IMR-90 (cell line): ENCODE data around the gene TOMM20. TPM values are rescaled to one million over a fixed set of nuclear protein-coding genes. Genes with fewer than 3 reads are reported as not detected.
A peak's percentile ranks its signal among the peaks of the same experiment; 100 is the strongest.

Experiments
- ATAC-seq: fragments of 200-7000 bp; cut with Tn5 transposase; 2 replicates; pipeline ENCODE4 v1.9.1; 2020; ENCODE audit warnings: low read depth, mild to moderate bottlenecking, moderate library complexity
- BruUV-seq: library from RNA; stranded (reverse); fragments of 400-500 nt; replicated peaks from 2 replicates; lab custom pipeline; 2021; lab: Mats Ljungman, UMichigan
- CTCF ChIA-PET: fragments of 300-600 bp; formaldehyde crosslinking; extraction: SDS; loops from one replicate; lab custom pipeline; 2021; ENCODE audit warnings: antibody characterized with exemption; lab: Yijun Ruan, JAX
- POLR2A ChIA-PET: fragments of 300-600 bp; sonication (Branson Sonifier 250); formaldehyde crosslinking; loops from one replicate; lab custom pipeline; 2022; ENCODE audit warnings: antibody characterized with exemption; ENCODE audit not compliant: unreplicated experiment; lab: Charles Lee
- DNase-seq: peaks from one replicate; pipeline ENCODE4 v3.0.0; 2013
- H2AFZ ChIP-seq: replicated peaks from 2 replicates; pipeline ENCODE3; 2013; ENCODE audit warnings: low read length, mild to moderate bottlenecking; ENCODE audit not compliant: poor library complexity
- H2AK5ac ChIP-seq: 2 replicates; pipeline ENCODE4 v1.6.1; 2013; ENCODE audit warnings: low read depth, low read length, inconsistent platforms
- H2AK9ac ChIP-seq: replicated peaks from 2 replicates; pipeline ENCODE3; 2013; ENCODE audit warnings: mild to moderate bottlenecking, low read depth, low read length, moderate library complexity; ENCODE audit not compliant: poor library complexity
- H2BK120ac ChIP-seq: 2 replicates; pipeline ENCODE4 v1.6.1; 2013; ENCODE audit warnings: low read depth, low read length, inconsistent platforms
- H2BK15ac ChIP-seq: 3 replicates; pipeline ENCODE4 v1.6.1; 2013; ENCODE audit warnings: low read depth, low read length, inconsistent platforms
- H2BK20ac ChIP-seq: 2 replicates; pipeline ENCODE4 v1.6.1; 2013; ENCODE audit warnings: low read depth, mild to moderate bottlenecking, inconsistent platforms, low read length, moderate library complexity
- H2BK5ac ChIP-seq: 2 replicates; pipeline ENCODE4 v1.6.1; 2013; ENCODE audit warnings: mild to moderate bottlenecking, low read depth, low read length, inconsistent platforms; ENCODE audit not compliant: poor library complexity, severe bottlenecking
- H3K14ac ChIP-seq: replicated peaks from 2 replicates; pipeline ENCODE4 v1.6.1; 2013; ENCODE audit warnings: low read depth, low read length, inconsistent platforms
- H3K18ac ChIP-seq: 2 replicates; pipeline ENCODE4 v1.6.1; 2013; ENCODE audit warnings: low read depth, low read length, control low read depth
- H3K23ac ChIP-seq: 2 replicates; pipeline ENCODE4 v1.6.1; 2013; ENCODE audit warnings: low read depth, low read length, inconsistent platforms
- H3K27ac ChIP-seq: 2 replicates; pipeline ENCODE4 v1.5.1; 2013; ENCODE audit warnings: mild to moderate bottlenecking, control low read depth, low read length; ENCODE audit not compliant: insufficient read depth
- H3K27me3 ChIP-seq: 2 replicates; pipeline ENCODE4 v1.6.1; 2013; ENCODE audit warnings: low read length; ENCODE audit not compliant: control insufficient read depth, insufficient read depth
- H3K36me3 ChIP-seq: 2 replicates; pipeline ENCODE4 v1.6.1; 2013; ENCODE audit warnings: low read length, mixed read lengths; ENCODE audit not compliant: control insufficient read depth, insufficient read depth
- H3K4ac ChIP-seq: 2 replicates; pipeline ENCODE4 v1.6.1; 2013; ENCODE audit warnings: low read depth, low read length, inconsistent platforms
- H3K4me1 ChIP-seq: 2 replicates; pipeline ENCODE4 v1.6.1; 2013; ENCODE audit warnings: low read length, mixed read lengths; ENCODE audit not compliant: control insufficient read depth, insufficient read depth
- H3K4me2 ChIP-seq: 2 replicates; pipeline ENCODE4 v1.6.1; 2013; ENCODE audit warnings: low read depth, mild to moderate bottlenecking, control low read depth, low read length, moderate library complexity
- H3K4me3 ChIP-seq: 2 replicates; pipeline ENCODE4 v1.5.1; 2013; ENCODE audit warnings: low read depth, mild to moderate bottlenecking, control low read depth, low read length, moderate library complexity; ENCODE audit not compliant: insufficient read depth
- H3K56ac ChIP-seq: 2 replicates; pipeline ENCODE4 v1.6.1; 2013; ENCODE audit warnings: low read length, inconsistent platforms; ENCODE audit not compliant: insufficient read depth; ENCODE audit errors: extremely low read depth
- H3K79me1 ChIP-seq, 2 experiments: 2 replicates each; pipeline ENCODE4 v1.6.1; 2013; ENCODE audit warnings: low read length in 2 of 2, inconsistent platforms in 1 of 2, low read depth in 1 of 2
- H3K9ac ChIP-seq: 2 replicates; pipeline ENCODE4 v1.6.1; 2013; ENCODE audit warnings: low read depth, low read length, control low read depth
- H3K9me1 ChIP-seq: 2 replicates; pipeline ENCODE4 v1.6.1; 2013; ENCODE audit warnings: low read length, inconsistent platforms; ENCODE audit not compliant: insufficient read depth
- H3K9me3 ChIP-seq: 2 replicates; pipeline ENCODE4 v1.6.1; 2013; ENCODE audit warnings: low read length; ENCODE audit not compliant: control insufficient read depth, insufficient read depth
- H4K20me1 ChIP-seq: 2 replicates; pipeline ENCODE4 v1.6.1; 2013; ENCODE audit warnings: low read length, inconsistent platforms; ENCODE audit not compliant: insufficient read depth
- H4K5ac ChIP-seq: 2 replicates; pipeline ENCODE4 v1.6.1; 2013; ENCODE audit warnings: mild to moderate bottlenecking, low read depth, low read length, control low read depth
- H4K8ac ChIP-seq, 2 experiments: 2 replicates each; pipeline ENCODE4 v1.6.1; 2013; ENCODE audit warnings: low read depth in 2 of 2, low read length in 2 of 2, control low read depth in 1 of 2, inconsistent platforms in 1 of 2
- H4K91ac ChIP-seq: 2 replicates; pipeline ENCODE4 v1.6.1; 2013; ENCODE audit warnings: low read depth, low read length, inconsistent platforms; ENCODE audit not compliant: insufficient read depth
- BHLHE40 ChIP-seq: fragments of 150-350 bp; IDR thresholded peaks from 2 replicates; pipeline ENCODE4 v1.6.1; 2016; ENCODE audit warnings: mild to moderate bottlenecking, low read depth, low read length
- CEBPB ChIP-seq: IDR thresholded peaks from 2 replicates; pipeline ENCODE4 v1.6.1; 2012; ENCODE audit warnings: low read depth, low read length, improper control_type of control experiment
- CHD1 ChIP-seq: IDR thresholded peaks from 2 replicates; pipeline ENCODE4 v1.6.1; 2012; ENCODE audit warnings: low read depth, low read length, improper control_type of control experiment
- MAFK ChIP-seq: IDR thresholded peaks from 2 replicates; pipeline ENCODE4 v1.6.1; 2012; ENCODE audit warnings: low read depth, low read length, improper control_type of control experiment
- MAZ ChIP-seq: IDR thresholded peaks from 2 replicates; pipeline ENCODE4 v1.6.1; 2012; ENCODE audit warnings: low read depth, mild to moderate bottlenecking, low read length, improper control_type of control experiment, moderate library complexity, borderline replicate concordance
- MXI1 ChIP-seq: IDR thresholded peaks from 2 replicates; pipeline ENCODE4 v1.6.1; 2012; ENCODE audit warnings: low read depth, mild to moderate bottlenecking, low read length, moderate library complexity, borderline replicate concordance
- NFE2L2 ChIP-seq: fragments of 150-350 bp; IDR thresholded peaks from 2 replicates; pipeline ENCODE4 v1.6.1; 2016; ENCODE audit warnings: low read depth, mild to moderate bottlenecking, low read length
- POLR2A ChIP-seq: IDR thresholded peaks from 2 replicates; pipeline ENCODE4 v1.6.1; 2012; ENCODE audit warnings: mild to moderate bottlenecking, low read depth, low read length
- RAD21 ChIP-seq: IDR thresholded peaks from 2 replicates; pipeline ENCODE4 v1.6.1; 2012; ENCODE audit warnings: low read length, improper control_type of control experiment
- RCOR1 ChIP-seq: IDR thresholded peaks from 2 replicates; pipeline ENCODE4 v1.6.1; 2012; ENCODE audit warnings: mild to moderate bottlenecking, low read length, improper control_type of control experiment; ENCODE audit not compliant: insufficient replicate concordance
- RFX5 ChIP-seq: IDR thresholded peaks from 2 replicates; pipeline ENCODE4 v1.8.0; 2012; ENCODE audit warnings: low read depth, mild to moderate bottlenecking, low read length, moderate library complexity
- SMC3 ChIP-seq: fragments of 150-350 bp; IDR thresholded peaks from 2 replicates; pipeline ENCODE4 v1.6.1; 2016; ENCODE audit warnings: low read depth, mild to moderate bottlenecking, antibody characterized with exemption, low read length, moderate library complexity
- WGBS, 2 experiments: methylation state at CpG; one replicate each; pipeline versions ENCODE4 v1.1.5 to v1.1.7; 2013; ENCODE audit warnings: missing lambda C conversion rate in 2 of 2; ENCODE audit not compliant: insufficient read length in 1 of 2; ENCODE audit errors: extremely low coverage in 2 of 2; 5-methylcytosine and 5-hydroxymethylcytosine counted together
- dilution Hi-C: fragments of 300-500 bp; cut with HindIII; formaldehyde crosslinking; loops from one replicate; pipeline ENCODE4 v1.14.3; 2018; ENCODE audit warnings: low sequenced_read_pairs; ENCODE audit not compliant: unreplicated experiment
- in situ Hi-C: fragments of 300-500 bp; cut with MboI; formaldehyde crosslinking; loops from 3 replicates; pipeline ENCODE4 v1.14.3; 2019; ENCODE audit warnings: low sequenced_read_pairs, inconsistent platforms, mixed read lengths
- intact Hi-C: fragments of 100-400 bp; cut with micrococcal nuclease; formaldehyde crosslinking; loops from 2 replicates; pipeline ENCODE4 v1.10.0; 2022
- polyA plus RNA-seq, 3 experiments: library from polyadenylated mRNA; depleted of rRNA; stranded (reverse); fragments of >200 nt; gene quantifications; 2 replicates each; pipeline ENCODE4 v1.2.3, GENCODE V29; 2012; ENCODE audit warnings: low replicate concordance in 1 of 3
- total RNA-seq: library from RNA; depleted of rRNA; stranded (reverse); fragments of >200 nt; gene quantifications from 2 replicates; pipeline ENCODE4 v1.2.3, GENCODE V29; 2012
- TF ChIP-seq, protein P1 (sequence below): fragments of 150-350 bp; IDR thresholded peaks from 2 replicates; pipeline ENCODE4 v1.6.1; 2017; ENCODE audit warnings: mild to moderate bottlenecking, antibody characterized with exemption, low read length, low read depth
- TF ChIP-seq, protein P2 (sequence below): fragments of 150-350 bp; IDR thresholded peaks from 2 replicates; pipeline ENCODE4 v1.6.1; 2016; ENCODE audit warnings: low read depth, mild to moderate bottlenecking, low read length, moderate library complexity, borderline replicate concordance

The TOMM20 gene
- total and polyA plus RNA-seq, 2 of the 4 experiments (the other 2 are of a cell fraction) = 75.3 to 84.4 TPM

DNA sequence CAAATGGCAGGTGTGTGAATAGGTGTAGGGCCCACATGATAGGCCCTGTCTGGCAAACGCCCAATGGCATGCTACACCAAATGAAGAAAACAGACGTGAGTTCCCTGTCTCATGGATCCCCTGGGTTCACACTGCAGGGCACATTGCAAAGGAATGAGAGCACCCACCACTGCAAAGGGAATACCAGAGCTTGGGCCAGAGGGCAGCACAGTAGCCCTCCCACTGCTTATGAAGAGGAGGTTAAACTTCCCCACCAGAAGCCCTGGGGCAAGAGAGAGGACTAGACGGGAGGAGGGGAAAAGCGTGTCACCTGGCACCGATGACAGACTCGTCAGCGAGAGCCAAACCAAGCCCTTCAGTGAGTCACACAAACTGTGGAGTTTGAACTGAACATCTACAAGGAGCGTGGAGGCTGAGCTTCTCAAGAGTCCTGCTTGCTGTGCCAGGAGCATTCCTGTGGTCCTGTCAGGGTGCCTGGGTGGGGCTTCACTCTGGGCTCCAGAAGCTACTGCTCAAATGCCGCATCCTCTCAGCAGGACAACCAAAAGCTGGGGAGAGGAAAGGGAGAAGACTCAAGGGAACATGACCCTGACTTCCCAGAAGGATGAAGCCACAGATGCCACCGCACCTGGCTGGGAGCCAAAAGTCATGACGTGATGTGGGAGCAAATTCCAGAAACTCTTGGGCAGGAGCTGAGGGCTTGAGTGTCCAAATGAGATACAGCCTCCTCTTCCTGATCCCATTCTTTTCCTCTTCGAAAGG, 61.1 kb downstream of the TOMM20 start (continued):
- TF ChIP-seq, protein P1, sequence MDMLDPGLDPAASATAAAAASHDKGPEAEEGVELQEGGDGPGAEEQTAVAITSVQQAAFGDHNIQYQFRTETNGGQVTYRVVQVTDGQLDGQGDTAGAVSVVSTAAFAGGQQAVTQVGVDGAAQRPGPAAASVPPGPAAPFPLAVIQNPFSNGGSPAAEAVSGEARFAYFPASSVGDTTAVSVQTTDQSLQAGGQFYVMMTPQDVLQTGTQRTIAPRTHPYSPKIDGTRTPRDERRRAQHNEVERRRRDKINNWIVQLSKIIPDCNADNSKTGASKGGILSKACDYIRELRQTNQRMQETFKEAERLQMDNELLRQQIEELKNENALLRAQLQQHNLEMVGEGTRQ = peak; percentile 39; the same call in 1 of the 2 replicates

DNA sequence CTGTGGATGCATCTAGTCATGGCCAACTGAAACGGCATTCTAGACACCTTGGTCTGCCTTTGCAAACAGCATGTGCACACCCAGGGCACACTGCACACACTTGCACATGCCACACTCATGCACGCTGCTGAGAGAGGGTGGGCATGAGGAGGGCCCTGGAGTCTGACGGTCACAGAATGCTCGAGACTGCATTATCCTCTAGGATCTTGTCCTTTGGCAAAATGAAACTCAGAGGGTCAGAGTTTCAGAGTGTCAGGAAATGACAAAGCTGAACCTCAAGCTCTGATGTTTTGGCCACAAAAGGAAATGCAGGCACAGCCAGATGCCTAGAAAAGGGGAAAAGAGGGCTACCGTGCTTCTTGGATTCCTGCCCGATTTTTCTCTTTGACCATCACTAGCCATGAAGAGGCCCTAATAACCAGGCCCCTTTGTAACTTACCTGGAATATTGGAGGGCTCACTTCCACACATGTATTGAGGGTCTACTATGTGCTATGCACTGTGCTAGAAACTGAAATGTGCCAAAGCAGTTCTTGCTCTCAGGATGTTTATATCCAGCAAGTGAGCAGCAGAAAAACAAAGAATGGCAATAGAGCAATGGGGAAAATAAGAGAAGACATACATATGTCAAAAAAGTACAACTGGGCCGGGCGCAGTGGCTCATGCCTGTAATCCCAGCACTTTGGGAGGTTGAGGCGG, 65.4 kb downstream of the TOMM20 start:
- Histone ChIP-seq H2BK5ac (no peak overlapping the region), H2BK15ac (no peak overlapping the region), H3K14ac (peak overlapping the region; percentile 43), H4K5ac (peak overlapping the region; percentile 25; the same call in 1 of the 2 replicates), H3K79me1 (no peaks in the 10 kb centered on the region; a peak in 1 of 4 replicates), H4K8ac (no peak overlapping the region), H3K56ac (no peak overlapping the region), H3K27ac (no peak overlapping the region), H2AK5ac (peak overlapping the region; percentile 15; the same call in 1 of the 2 replicates), H4K20me1 (no peaks in the 10 kb centered on the region; the same call in 1 of the 2 replicates), H3K4ac (peak overlapping the region; percentile 57), H3K36me3 (no peaks in the 10 kb centered on the region), H4K91ac (no peak overlapping the region), H3K23ac (no peak overlapping the region), H3K9me1 (peaks cover 17% of the 10 kb centered on the region), H3K9me3 (no peaks in the 10 kb centered on the region), H2AFZ (peak overlapping the region; percentile 62), H2BK120ac (no peak overlapping the region), H3K9ac (no peak overlapping the region), H2AK9ac (no peak overlapping the region), H3K4me1 (peaks cover 13% of the 10 kb centered on the region), H3K4me3 (no peak overlapping the region), H3K4me2 (no peak overlapping the region), H3K18ac (0 out of 2 replicates have a peak overlapping the region, but pooled peaks have one; percentile 47), H2BK20ac (0 out of 2 replicates have a peak overlapping the region, but pooled peaks have one; percentile 42), H3K27me3 (no peaks in the 10 kb centered on the region)
- ATAC-seq = no peak
- no peak for DNase-seq
- intact Hi-C loops = no loop called here
- POLR2A ChIA-PET = no interaction called here
- dilution Hi-C loops = no loop called here
- 88% methylated on average over 2 of the region's 9 CpGs; no CpG with 5 or more reads in 1 of the 2 experiments for WGBS, 2 experiments
- BruUV-seq = no TSS peak
- CTCF ChIA-PET = interaction anchor here (0.6 kb wide), 1 partner anchor 8 kb away, joined by 3 read pairs; no protein-coding TSS in a partner anchor
- in situ Hi-C loops = no loop called here
- TF ChIP-seq CHD1 (no peak), MAFK (no peak), MAZ (no peak), SMC3 (no peak), BHLHE40 (no peak), MXI1 (no peak), CEBPB (no peak), RFX5 (no peak), POLR2A (no peak), RCOR1 (no peak), NFE2L2 (no peak), RAD21 (no peak)
- TF ChIP-seq, protein P2, sequence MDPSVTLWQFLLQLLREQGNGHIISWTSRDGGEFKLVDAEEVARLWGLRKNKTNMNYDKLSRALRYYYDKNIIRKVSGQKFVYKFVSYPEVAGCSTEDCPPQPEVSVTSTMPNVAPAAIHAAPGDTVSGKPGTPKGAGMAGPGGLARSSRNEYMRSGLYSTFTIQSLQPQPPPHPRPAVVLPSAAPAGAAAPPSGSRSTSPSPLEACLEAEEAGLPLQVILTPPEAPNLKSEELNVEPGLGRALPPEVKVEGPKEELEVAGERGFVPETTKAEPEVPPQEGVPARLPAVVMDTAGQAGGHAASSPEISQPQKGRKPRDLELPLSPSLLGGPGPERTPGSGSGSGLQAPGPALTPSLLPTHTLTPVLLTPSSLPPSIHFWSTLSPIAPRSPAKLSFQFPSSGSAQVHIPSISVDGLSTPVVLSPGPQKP = no peak
